ENCODE measurements around the gene COX19.
"Not testable (repeated sequence)": the region's sequence is repeated elsewhere in the genome, so short reads cannot be mapped to it uniquely, and the experiment has no call there.

Gene COX19

DNA sequence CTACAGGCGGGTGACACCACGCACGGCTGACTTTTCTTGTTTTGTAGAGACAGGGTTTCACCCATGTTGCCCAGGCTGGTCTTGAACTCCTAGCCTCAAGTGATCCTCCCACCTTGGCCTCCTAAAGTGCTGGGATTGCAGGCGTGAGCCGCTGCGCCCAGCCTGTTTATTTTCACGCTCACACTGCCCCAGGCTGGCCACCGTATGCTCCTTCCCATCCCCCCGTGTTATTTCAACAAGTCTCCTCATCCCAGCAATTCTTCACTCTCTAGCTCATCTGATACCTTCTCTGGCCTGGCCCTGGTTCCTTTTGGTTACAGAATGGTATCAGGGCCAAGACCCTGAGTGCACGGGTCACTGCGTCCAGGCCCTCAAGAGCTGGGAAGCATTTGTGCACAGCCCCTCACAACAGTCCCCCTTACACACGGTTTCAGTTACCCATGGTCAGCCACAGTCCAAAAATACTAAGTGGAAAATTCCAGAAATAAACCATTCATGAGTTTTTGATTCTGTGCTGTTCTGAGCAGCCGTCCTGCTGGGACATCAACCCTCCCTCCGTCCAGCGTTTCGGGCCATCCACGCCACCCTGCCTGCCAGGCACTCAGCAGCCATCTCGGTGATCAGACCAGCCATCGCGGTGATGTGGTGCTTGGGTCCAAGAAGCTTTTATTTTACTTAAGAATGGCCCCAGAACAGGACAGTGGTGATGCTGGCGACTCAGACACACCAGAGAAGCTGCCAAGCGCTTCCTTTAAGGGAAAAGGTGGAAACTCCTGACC lies 8.9 kb downstream of the COX19 start:
- peaks cover 24% of the 10 kb centered on the region for H3K4me1 Mint-ChIP-seq (ENCODE audit: low read depth)
- H3K36me3 Mint-ChIP-seq: no peaks in the 10 kb centered on the region
- H3K27ac Mint-ChIP-seq: peak overlapping the region; percentile 76
- H3K4me3 Mint-ChIP-seq: no peak overlapping the region
- no peaks in the 10 kb centered on the region for H3K9me3 Mint-ChIP-seq (ENCODE audit: low read depth)
- no peaks in the 10 kb centered on the region for H3K27me3 Mint-ChIP-seq

DNA sequence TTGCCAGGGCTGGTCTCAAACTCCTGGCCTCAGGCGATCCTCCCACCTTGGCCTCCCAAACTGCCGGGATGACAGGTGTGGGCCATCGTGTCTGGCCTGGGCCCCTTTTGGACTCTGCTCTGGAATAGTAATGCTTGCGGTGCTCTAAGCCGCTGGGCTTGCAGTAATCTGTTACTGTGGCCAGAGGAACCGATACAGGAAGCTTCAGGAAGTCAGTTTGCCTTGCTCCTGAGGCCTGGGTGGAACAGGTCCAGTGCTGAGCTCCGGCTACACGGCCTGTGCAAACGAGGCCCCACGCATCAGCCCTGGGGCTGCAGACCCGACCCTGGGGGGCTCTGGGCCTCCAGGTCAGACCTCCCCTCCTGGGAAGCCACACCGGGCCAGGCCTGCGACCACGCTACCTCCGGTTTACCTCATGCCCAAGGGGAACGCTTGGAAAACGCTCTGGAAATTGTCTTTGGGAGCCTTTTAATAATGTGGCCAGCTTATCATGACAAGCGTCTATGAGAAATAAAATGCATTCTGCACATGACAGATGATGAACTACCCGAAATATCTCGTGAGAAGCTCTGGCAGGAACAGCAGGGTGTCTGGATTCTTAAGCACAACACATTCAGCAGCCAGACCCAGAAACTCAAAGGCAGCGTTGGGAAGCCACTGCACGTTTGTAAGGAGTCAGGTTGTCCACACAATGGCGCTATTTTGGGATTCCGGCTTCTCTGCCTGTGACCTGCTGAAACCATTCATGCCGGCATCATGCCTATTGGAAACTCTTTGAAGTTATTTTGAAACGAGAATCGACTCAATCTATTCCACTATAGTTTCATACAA lies 10.7 kb downstream of the COX19 start:
- no peak overlapping the region for H3K4me3 Mint-ChIP-seq
- no peaks in the 10 kb centered on the region for H3K27me3 Mint-ChIP-seq
- no peaks in the 10 kb centered on the region for H3K36me3 Mint-ChIP-seq
- no peak overlapping the region for H3K27ac Mint-ChIP-seq
- H3K9me3 Mint-ChIP-seq (ENCODE audit: low read depth): no peaks in the 10 kb centered on the region
- H3K4me1 Mint-ChIP-seq (ENCODE audit: low read depth): peaks cover 18% of the 10 kb centered on the region

DNA sequence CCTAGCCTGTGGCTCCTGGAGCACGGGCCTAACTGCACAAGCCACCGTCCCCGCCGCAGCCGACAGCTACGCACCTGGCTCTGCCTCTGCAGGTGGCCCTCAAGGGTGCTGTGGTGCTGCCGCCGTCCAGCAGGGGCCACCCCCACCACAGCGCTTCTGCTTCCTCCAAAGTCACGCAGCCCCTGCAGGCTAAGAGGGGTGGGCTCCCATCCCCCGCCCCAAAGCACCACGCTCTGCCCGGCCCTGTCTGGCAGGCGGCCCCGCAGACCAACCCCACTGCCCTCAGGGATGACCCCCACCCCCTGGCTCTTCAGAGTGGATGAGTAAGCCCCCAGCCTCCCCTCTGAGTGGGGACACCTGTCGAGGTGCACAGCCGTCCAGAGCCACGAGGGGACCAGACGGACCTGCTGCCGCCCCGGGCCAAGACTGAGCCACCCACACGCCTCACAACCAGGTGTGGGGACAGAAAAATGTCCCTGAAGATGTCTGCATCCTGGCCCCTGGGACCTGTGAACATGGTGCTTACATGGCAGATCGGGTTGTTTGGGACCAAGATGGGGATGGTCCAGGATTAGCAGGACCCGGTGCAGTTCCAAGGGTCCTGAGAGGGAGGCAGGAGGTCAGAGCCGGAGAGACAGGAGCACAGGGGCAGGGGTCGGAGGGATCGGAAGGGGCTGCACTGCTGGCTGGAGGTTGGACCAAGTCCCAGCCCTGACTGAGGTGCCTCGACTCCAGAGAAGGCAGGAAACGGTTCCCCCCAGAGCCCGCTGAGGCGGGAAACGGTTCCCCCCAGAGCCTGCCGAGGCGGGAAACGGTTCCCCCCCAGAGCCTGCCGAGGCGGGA lies 11.9 kb downstream of the COX19 start:
- Mint-ChIP-seq H3K27me3 (no peaks in the 10 kb centered on the region), H3K36me3 (no peaks in the 10 kb centered on the region), H3K27ac (peak overlapping the region; percentile 64), H3K9me3 (ENCODE audit: low read depth) (no peaks in the 10 kb centered on the region), H3K4me3 (peak overlapping the region; percentile 60), H3K4me1 (ENCODE audit: low read depth) (peaks cover 18% of the 10 kb centered on the region)

DNA sequence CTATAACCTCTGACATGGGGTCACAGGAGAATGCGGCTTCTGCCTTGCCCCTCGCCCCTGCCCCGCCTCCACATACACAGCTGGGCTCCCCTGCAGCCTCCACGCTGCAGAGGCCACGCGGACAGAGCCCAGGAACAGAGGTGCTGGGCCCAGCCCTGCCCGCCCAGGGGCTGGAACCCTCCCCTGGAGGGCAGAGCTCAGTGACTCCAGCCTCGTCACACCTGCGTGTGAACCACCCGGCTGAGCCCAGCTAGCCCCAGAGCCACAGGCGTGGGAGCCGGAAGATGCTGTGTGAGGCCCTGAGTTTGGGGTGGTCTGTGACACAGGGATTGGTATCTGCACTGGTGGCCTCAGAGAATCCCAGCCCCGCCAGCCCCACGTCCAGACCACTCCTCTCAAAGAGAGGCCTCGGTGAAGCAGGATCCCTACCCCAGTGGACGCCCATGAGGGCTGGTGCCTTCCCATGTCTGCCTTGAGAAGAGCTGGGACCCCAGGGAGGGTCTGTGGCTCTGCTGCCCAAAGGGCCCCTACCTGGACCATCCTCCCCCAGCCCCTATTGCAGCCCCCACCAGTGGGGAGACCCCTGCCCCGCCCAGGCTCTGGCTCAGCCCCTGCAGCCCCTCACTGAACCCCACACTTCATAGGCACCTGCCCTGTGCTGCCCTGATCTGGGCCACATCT lies 12.8 kb downstream of the COX19 start:
- Mint-ChIP-seq H3K4me1 (ENCODE audit: low read depth) (peaks cover 18% of the 10 kb centered on the region), H3K4me3 (no peak overlapping the region), H3K27me3 (no peaks in the 10 kb centered on the region), H3K27ac (no peak overlapping the region), H3K36me3 (no peaks in the 10 kb centered on the region), H3K9me3 (ENCODE audit: low read depth) (no peaks in the 10 kb centered on the region)

DNA sequence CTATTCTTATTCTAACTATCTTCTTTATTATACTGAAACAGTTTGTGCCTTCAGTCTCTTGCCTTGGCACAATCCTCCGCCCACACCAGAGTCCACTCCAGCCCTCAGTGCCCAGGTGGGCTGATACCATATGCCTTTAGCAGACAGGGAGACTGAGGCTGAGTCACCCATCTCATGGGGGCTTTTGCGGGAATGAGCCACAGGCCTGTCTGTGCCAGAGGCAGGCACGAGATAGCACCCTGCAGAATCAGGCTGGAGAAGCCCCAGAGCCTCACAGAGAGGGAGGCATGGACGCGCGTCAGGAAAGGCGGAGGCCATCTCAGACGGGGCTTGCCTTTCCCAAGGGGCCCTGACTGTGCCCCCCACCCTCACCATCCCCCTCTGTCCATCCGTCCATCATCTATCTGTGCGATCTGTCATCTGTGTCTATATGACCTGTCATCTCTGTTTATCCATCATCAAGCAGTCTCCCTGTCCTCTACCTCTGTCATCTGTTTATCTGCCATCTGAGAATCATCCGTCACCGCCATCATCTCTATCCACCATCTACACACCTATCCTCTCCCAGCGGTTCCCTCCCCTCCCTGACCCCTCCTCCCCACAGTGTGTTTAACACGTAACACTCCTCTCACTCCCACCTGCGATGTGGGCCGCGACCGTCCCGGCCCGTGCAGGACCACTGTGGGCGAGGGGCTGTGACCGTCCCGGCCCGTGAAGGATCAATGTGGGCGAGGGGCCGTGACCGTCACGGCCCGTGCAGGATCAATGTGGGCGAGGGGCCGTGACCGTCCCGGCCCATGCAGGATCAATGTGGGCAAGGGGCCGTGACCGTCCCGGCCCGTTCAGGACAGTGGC lies 13.6 kb downstream of the COX19 start:
- Mint-ChIP-seq H3K27me3 (no peaks in the 10 kb centered on the region), H3K36me3 (no peaks in the 10 kb centered on the region), H3K9me3 (ENCODE audit: low read depth) (no peaks in the 10 kb centered on the region), H3K4me3 (no peak overlapping the region), H3K4me1 (ENCODE audit: low read depth) (peaks cover 18% of the 10 kb centered on the region), H3K27ac (no peak overlapping the region)

DNA sequence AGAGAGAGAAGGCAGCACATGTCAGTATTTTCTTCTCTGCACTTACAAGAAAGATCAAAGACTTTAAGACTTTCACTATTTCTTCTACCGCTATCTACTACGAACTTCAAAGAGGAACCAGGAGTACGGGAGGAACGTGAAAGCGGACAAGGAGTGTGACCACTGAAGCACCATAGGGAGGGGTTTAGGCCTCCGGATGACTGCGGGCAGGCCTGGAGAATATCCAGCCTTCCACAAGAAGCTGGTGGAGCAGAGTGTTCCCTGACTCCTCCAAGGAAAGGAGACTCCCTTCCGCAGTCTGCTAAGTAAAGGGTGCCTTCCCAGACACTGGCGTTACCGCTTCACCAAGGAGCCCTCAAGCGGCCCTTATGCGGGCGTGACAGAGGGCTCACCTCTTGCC lies 14.4 kb downstream of the COX19 start:
- peaks cover 16% of the 10 kb centered on the region for H3K4me1 Mint-ChIP-seq (ENCODE audit: low read depth)
- not testable (repeated sequence) for H3K27ac Mint-ChIP-seq; H3K27me3 Mint-ChIP-seq; H3K36me3 Mint-ChIP-seq; H3K9me3 Mint-ChIP-seq (ENCODE audit: low read depth); H3K4me3 Mint-ChIP-seq

DNA sequence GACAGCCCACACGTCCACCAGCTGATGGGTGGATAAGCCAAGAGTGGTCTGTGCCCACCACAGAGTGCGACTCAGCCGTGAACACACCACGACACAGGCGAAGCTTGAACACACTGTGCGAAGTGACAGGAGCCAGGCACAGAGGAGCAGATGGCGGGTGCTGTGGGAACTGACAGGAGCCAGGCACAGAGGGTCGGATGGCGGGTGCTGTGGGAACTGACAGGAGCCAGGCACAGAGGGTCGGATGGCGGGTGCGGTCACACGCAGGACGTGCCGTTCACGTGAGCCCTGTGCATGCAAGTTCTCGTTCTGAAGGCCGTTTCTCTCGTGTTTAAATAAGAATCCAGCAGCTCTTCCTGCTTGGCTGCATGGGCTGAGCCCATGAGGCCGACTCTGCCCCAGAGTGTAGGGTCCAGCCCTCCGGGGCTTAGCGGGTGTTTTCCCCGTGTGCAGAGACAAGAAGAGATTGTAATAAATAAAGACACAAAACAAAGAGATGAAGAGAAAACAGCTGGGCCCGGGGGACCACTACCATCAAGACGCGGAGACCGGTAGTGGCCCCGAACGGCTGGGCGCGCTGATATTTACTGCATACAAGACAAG lies 15.0 kb downstream of the COX19 start:
- Mint-ChIP-seq H3K4me1 (ENCODE audit: low read depth) (peaks cover 16% of the 10 kb centered on the region), H3K36me3 (no peaks in the 10 kb centered on the region), H3K9me3 (ENCODE audit: low read depth) (no peaks in the 10 kb centered on the region), H3K4me3 (no peak overlapping the region), H3K27ac (no peak overlapping the region), H3K27me3 (no peaks in the 10 kb centered on the region)

DNA sequence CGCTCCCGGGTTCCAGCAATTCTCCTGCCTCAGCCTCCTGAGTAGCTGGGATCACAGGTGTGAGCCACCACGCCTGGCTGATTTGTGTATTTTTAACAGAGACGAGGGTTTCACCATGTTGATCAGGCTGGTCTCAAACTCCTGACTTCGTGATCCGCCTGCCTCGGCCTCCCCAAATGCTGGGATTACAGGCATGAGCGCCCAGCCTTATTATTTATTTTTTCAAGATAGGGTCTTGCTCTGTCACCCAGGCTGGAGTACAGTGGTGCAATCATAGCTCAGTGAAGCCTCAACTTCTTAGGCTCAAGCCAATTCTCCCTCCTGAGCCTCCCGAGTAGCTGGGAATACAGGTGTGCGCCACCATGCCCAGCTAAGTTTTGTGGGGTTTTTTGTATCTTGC lies 15.6 kb downstream of the COX19 start:
- not testable (repeated sequence) for H3K36me3 Mint-ChIP-seq; H3K27ac Mint-ChIP-seq; H3K4me3 Mint-ChIP-seq; H3K9me3 Mint-ChIP-seq (ENCODE audit: low read depth); H3K27me3 Mint-ChIP-seq
- peaks cover 12% of the 10 kb centered on the region for H3K4me1 Mint-ChIP-seq (ENCODE audit: low read depth)

DNA sequence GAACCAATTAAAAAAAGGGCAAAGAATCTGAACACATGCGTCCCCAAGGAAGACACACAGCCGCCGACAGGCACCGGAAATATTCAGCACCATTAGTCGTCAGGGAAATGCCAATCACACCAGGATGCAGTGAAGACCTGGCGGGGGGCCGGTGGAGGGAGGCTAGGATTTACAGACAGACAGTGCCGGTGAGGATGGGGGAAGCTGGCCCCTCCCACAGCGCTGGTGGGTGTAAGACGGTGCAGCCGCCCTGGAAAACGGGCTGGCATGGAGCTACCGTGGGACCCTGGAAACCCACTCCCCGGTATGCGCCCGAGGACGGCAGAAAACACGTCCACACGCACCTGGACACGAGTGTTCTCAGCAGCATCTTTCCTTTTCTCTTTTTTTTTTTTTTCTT lies 16.1 kb downstream of the COX19 start:
- Mint-ChIP-seq H3K27me3 (no peaks in the 10 kb centered on the region), H3K4me1 (ENCODE audit: low read depth) (peaks cover 10% of the 10 kb centered on the region), H3K9me3 (ENCODE audit: low read depth) (no peaks in the 10 kb centered on the region), H3K27ac (no peak overlapping the region), H3K36me3 (no peaks in the 10 kb centered on the region), H3K4me3 (no peak overlapping the region)

DNA sequence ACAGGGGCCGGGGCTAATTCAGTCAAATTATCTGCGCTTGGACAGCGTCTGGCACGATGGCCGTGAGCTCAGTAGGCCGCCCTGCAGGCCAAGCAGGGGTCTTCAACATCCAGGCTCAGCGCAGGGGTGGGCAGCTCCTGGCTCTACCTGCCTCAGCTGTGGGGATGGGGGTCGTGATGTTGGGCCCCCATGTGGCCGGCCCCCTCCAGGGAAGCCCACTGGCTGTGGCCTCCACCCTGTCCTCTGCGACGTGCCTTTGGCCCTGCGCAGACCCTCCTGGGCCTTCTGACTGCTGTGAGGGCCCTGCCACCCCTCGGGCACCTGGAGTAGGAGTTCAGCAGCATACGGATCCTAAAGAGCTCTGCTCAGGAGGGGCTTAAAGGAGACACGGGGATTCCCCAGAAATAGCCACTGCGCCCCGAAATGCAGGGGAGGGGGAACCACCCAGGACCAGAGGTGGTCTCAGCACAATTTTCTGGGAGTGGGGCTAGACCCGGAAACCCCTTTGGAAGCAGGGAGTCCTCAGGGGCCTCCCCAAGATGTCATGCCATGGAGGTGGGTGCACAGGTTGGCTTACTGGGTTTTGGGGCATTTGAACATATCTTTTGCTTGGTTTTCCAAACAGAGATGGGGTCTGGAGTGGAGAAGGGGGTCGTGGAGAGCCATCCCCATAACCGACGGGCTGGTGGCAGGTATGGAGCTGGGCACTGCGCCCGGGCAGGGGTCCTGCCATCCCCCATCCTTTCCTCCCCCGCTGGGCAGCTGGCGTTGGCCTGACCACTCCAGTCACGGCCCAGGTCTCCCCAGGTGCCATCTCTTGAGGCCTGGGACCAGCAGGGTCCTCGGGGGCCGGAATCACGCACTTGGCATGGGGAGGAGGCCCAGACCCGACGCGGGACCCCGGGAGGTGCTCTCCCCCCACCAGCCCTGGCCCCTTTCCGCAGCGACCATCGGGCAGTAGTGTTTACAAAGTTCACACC lies 16.8 kb downstream of the COX19 start:
- H3K4me1 Mint-ChIP-seq (ENCODE audit: low read depth): peaks cover 6% of the 10 kb centered on the region
- no peak overlapping the region for H3K4me3 Mint-ChIP-seq
- no peaks in the 10 kb centered on the region for H3K36me3 Mint-ChIP-seq
- no peaks in the 10 kb centered on the region for H3K27me3 Mint-ChIP-seq
- no peaks in the 10 kb centered on the region for H3K9me3 Mint-ChIP-seq (ENCODE audit: low read depth)
- H3K27ac Mint-ChIP-seq: no peak overlapping the region

DNA sequence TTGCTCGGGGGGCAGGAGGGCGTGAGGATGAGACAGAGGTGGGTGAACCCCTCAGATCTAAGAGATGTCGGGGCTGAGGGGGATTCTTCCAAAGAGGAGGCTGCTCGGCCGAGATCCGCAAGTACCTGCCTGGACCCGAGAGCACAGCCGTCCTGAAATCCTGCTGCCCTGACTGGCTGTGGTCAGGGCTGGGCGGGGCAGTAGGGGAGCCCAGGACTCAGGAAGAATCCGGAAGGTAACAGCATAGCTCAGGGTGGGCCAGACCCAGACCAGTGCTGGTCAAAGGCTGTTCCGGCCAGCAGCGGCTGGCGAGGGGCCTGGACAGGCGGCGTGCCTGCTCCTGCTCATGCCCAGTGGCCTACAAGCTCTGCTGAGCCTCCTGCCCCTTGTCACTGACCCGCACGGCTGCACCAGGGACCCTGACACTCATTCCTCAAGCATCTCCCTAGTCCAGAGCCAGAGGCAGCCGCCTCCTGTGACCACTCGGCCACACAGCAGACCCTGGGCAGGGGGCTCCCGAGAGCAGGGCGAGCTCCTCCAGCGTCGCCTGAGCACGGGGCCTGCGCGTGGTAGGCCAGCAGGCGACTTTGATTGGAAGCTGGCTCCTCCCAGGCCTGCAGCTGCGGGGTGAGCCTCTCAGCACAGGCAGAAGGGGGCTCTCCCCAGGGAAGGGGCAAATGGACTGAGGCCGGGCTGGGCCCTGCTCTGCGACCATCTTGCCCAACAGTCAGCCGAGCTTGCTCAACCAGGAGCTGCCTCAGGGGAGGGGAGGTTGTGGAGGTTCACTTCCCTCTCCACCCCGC lies 17.7 kb downstream of the COX19 start:
- Mint-ChIP-seq H3K36me3 (no peaks in the 10 kb centered on the region), H3K27me3 (no peaks in the 10 kb centered on the region), H3K9me3 (ENCODE audit: low read depth) (no peaks in the 10 kb centered on the region), H3K4me3 (no peak overlapping the region), H3K27ac (no peak overlapping the region), H3K4me1 (ENCODE audit: low read depth) (peaks cover 4% of the 10 kb centered on the region)

DNA sequence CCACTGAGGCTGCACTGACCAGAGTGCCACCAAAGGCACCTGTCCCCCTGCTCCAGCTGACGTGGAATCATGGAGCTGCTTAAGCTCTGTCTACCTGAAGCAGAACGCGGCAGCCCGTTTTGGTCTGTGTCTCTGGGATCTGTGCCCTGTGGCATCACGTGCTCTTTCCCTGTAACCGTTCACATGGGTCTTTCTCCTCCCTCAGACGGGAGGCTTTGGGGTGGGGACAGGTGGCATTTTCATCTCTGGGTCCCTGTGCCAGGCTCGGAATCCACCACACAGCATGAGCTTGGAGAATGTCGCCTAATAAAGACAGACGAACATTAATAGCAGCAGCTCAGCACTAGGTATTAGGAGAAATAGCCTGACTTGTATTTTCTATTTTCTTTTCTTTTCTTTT lies 19.3 kb downstream of the COX19 start:
- H3K36me3 Mint-ChIP-seq: no peaks in the 10 kb centered on the region
- H3K4me1 Mint-ChIP-seq (ENCODE audit: low read depth): peaks cover 4% of the 10 kb centered on the region
- peak overlapping the region; percentile 66 for H3K27ac Mint-ChIP-seq
- H3K4me3 Mint-ChIP-seq: peak overlapping the region; percentile 60
- H3K9me3 Mint-ChIP-seq (ENCODE audit: low read depth): no peaks in the 10 kb centered on the region
- H3K27me3 Mint-ChIP-seq: no peaks in the 10 kb centered on the region
